ENCODE measurements around the gene IGSF9B.

IGSF9B gene

GRCh38 chr11:133993921-133994320 is 37.2 kb upstream of the IGSF9B start:
- no peak overlapping the region for H3K14ac ChIP-seq (ENCODE audit: low read length)
- H3K9me3 ChIP-seq (replicated peaks in 1 of 2; ENCODE audit: control insufficient read depth in 2 of 2, insufficient read depth in 1 of 2, low read depth in 1 of 2, low read length in 2 of 2), result no peaks in the 10 kb centered on the region
- H2AK5ac ChIP-seq (ENCODE audit: low read depth, low read length), result no peak overlapping the region
- H3K23ac ChIP-seq (ENCODE audit: low read depth, low read length, poor library complexity), result no peak overlapping the region
- H3K4ac ChIP-seq (ENCODE audit: low read length), result no peak overlapping the region
- DNase-seq (ENCODE audit: low spot score), result no peak
- no peak overlapping the region for H3K4me2 ChIP-seq (ENCODE audit: insufficient read depth, low read length, poor library complexity, severe bottlenecking)
- no peak overlapping the region for H2BK15ac ChIP-seq (ENCODE audit: low read length)
- no peaks in the 10 kb centered on the region for H3K79me1 ChIP-seq (ENCODE audit: low read depth, low read length)
- no peak overlapping the region for H3K9ac ChIP-seq (ENCODE audit: low read depth, low read length, poor library complexity)
- no peak overlapping the region for H4K91ac ChIP-seq (ENCODE audit: low read depth, low read length, poor library complexity)
- peaks cover 0 to 34% (median 0%) of the 10 kb centered on the region in 3 experiments for H3K27me3 ChIP-seq (ENCODE audit: control insufficient read depth in 3 of 3, insufficient read depth in 3 of 3, low read depth in 1 of 3, low read length in 3 of 3)
- no peak overlapping the region for H2BK12ac ChIP-seq (ENCODE audit: low read length)
- H3K18ac ChIP-seq (ENCODE audit: low read length), result no peak overlapping the region
- no peak overlapping the region for H2BK120ac ChIP-seq (ENCODE audit: low read depth, low read length)
- no peaks in the 10 kb centered on the region for H3K4me1 ChIP-seq (ENCODE audit: control insufficient read depth in 2 of 2, insufficient read depth in 1 of 2, low read depth in 1 of 2, low read length in 2 of 2)
- H2BK5ac ChIP-seq (ENCODE audit: low read length), result no peak overlapping the region
- no peak overlapping the region for H2AFZ ChIP-seq (ENCODE audit: low read length)
- no peaks in the 10 kb centered on the region for H3K36me3 ChIP-seq (replicated peaks in 1 of 2; ENCODE audit: control insufficient read depth in 2 of 2, insufficient read depth in 2 of 2, low read length in 2 of 2)
- no peak overlapping the region for H4K8ac ChIP-seq (ENCODE audit: low read depth, low read length)
- no peak overlapping the region for H3K4me3 ChIP-seq (ENCODE audit: low read length in 2 of 2)
- no CpG with 5 or more reads among the region's 13 CpGs for WGBS, 2 donors (ENCODE audit: extremely low coverage in 2 of 2, insufficient read length in 2 of 2, insufficient replicate concordance in 1 of 2)
- H3K27ac ChIP-seq (replicated peaks; ENCODE audit: low read length), result no peak overlapping the region

GRCh38 chr11:133993107-133993506 is 36.3 kb upstream of the IGSF9B start:
- DNase-seq (ENCODE audit: low spot score), result no peak
- peaks cover 0 to 42% (median 0%) of the 10 kb centered on the region in 3 experiments for H3K27me3 ChIP-seq (ENCODE audit: control insufficient read depth in 3 of 3, insufficient read depth in 3 of 3, low read depth in 1 of 3, low read length in 3 of 3)

GRCh38 chr11:133992121-133992520 is 35.4 kb upstream of the IGSF9B start:
- H3K79me1 ChIP-seq (ENCODE audit: low read depth, low read length), result no peaks in the 10 kb centered on the region
- H3K4me2 ChIP-seq (ENCODE audit: insufficient read depth, low read length, poor library complexity, severe bottlenecking), result no peak overlapping the region
- no peak overlapping the region for H3K18ac ChIP-seq (ENCODE audit: low read length)
- no peak overlapping the region for H2BK15ac ChIP-seq (ENCODE audit: low read length)
- H2BK12ac ChIP-seq (ENCODE audit: low read length), result no peak overlapping the region
- H4K91ac ChIP-seq (ENCODE audit: low read depth, low read length, poor library complexity), result no peak overlapping the region
- H2AFZ ChIP-seq (ENCODE audit: low read length), result no peak overlapping the region
- H2BK5ac ChIP-seq (ENCODE audit: low read length), result no peak overlapping the region
- no peak overlapping the region for H3K4ac ChIP-seq (ENCODE audit: low read length)
- no peak overlapping the region for H3K23ac ChIP-seq (ENCODE audit: low read depth, low read length, poor library complexity)
- H3K14ac ChIP-seq (ENCODE audit: low read length), result no peak overlapping the region
- H4K8ac ChIP-seq (ENCODE audit: low read depth, low read length), result no peak overlapping the region
- H3K27ac ChIP-seq (replicated peaks; ENCODE audit: low read length), result no peak overlapping the region
- H2BK120ac ChIP-seq (ENCODE audit: low read depth, low read length), result no peak overlapping the region
- no peak overlapping the region for H2AK5ac ChIP-seq (ENCODE audit: low read depth, low read length)
- WGBS, 2 donors (ENCODE audit: extremely low coverage in 2 of 2, insufficient read length in 2 of 2, insufficient replicate concordance in 1 of 2), result no CpG with 5 or more reads among the region's 4 CpGs
- H3K36me3 ChIP-seq (replicated peaks in 1 of 2; ENCODE audit: control insufficient read depth in 2 of 2, insufficient read depth in 2 of 2, low read length in 2 of 2), result no peaks in the 10 kb centered on the region
- no peaks in the 10 kb centered on the region for H3K9me3 ChIP-seq (replicated peaks in 1 of 2; ENCODE audit: control insufficient read depth in 2 of 2, insufficient read depth in 1 of 2, low read depth in 1 of 2, low read length in 2 of 2)
- H3K9ac ChIP-seq (ENCODE audit: low read depth, low read length, poor library complexity), result no peak overlapping the region
- H3K27me3 ChIP-seq (ENCODE audit: control insufficient read depth in 3 of 3, insufficient read depth in 3 of 3, low read depth in 1 of 3, low read length in 3 of 3), result peaks cover 0 to 52% (median 0%) of the 10 kb centered on the region in 3 experiments
- no peaks in the 10 kb centered on the region for H3K4me1 ChIP-seq (ENCODE audit: control insufficient read depth in 2 of 2, insufficient read depth in 1 of 2, low read depth in 1 of 2, low read length in 2 of 2)
- no peak for DNase-seq (ENCODE audit: low spot score)
- H3K4me3 ChIP-seq (ENCODE audit: low read length in 2 of 2), result no peak overlapping the region

More at GRCh38 chr11:133993107-133993506, 36.3 kb upstream of the IGSF9B start:
- WGBS, 2 donors (ENCODE audit: extremely low coverage in 2 of 2, insufficient read length in 2 of 2, insufficient replicate concordance in 1 of 2), result no CpG with 5 or more reads among the region's 7 CpGs
- Histone ChIP-seq H2BK12ac (ENCODE audit: low read length) (no peak overlapping the region), H4K91ac (ENCODE audit: low read depth, low read length, poor library complexity) (no peak overlapping the region), H3K27ac (replicated peaks; ENCODE audit: low read length) (no peak overlapping the region), H2BK15ac (ENCODE audit: low read length) (no peak overlapping the region), H3K14ac (ENCODE audit: low read length) (no peak overlapping the region), H3K4ac (ENCODE audit: low read length) (no peak overlapping the region), H3K9ac (ENCODE audit: low read depth, low read length, poor library complexity) (no peak overlapping the region), H3K4me1 (ENCODE audit: control insufficient read depth in 2 of 2, insufficient read depth in 1 of 2, low read depth in 1 of 2, low read length in 2 of 2) (no peaks in the 10 kb centered on the region), H4K8ac (ENCODE audit: low read depth, low read length) (no peak overlapping the region), H3K23ac (ENCODE audit: low read depth, low read length, poor library complexity) (no peak overlapping the region), H2BK120ac (ENCODE audit: low read depth, low read length) (no peak overlapping the region), H2BK5ac (ENCODE audit: low read length) (no peak overlapping the region), H3K18ac (ENCODE audit: low read length) (peak overlapping the region; percentile 52), H3K4me3 (ENCODE audit: low read length in 2 of 2) (no peak overlapping the region), H3K36me3 (replicated peaks in 1 of 2; ENCODE audit: control insufficient read depth in 2 of 2, insufficient read depth in 2 of 2, low read length in 2 of 2) (no peaks in the 10 kb centered on the region), H3K9me3 (replicated peaks in 1 of 2; ENCODE audit: control insufficient read depth in 2 of 2, insufficient read depth in 1 of 2, low read depth in 1 of 2, low read length in 2 of 2) (no peaks in the 10 kb centered on the region), H2AK5ac (ENCODE audit: low read depth, low read length) (no peak overlapping the region), H3K4me2 (ENCODE audit: insufficient read depth, low read length, poor library complexity, severe bottlenecking) (no peak overlapping the region), H2AFZ (ENCODE audit: low read length) (no peak overlapping the region), H3K79me1 (ENCODE audit: low read depth, low read length) (no peaks in the 10 kb centered on the region)

- H2AFZ ChIP-seq (ENCODE audit: low read length), result no peak overlapping the region
- H3K14ac ChIP-seq (ENCODE audit: low read length), result no peak overlapping the region
- H2AK5ac ChIP-seq (ENCODE audit: low read depth, low read length), result no peak overlapping the region
- WGBS, 2 donors (ENCODE audit: extremely low coverage in 2 of 2, insufficient read length in 2 of 2, insufficient replicate concordance in 1 of 2), result no CpG with 5 or more reads among the region's 12 CpGs
- no peaks in the 10 kb centered on the region for H3K36me3 ChIP-seq (replicated peaks in 1 of 2; ENCODE audit: control insufficient read depth in 2 of 2, insufficient read depth in 2 of 2, low read length in 2 of 2)
- no peak overlapping the region for H3K9ac ChIP-seq (ENCODE audit: low read depth, low read length, poor library complexity)
- DNase-seq (ENCODE audit: low spot score), result no peak
- H3K27ac ChIP-seq (replicated peaks; ENCODE audit: low read length), result no peak overlapping the region
- no peaks in the 10 kb centered on the region for H3K9me3 ChIP-seq (replicated peaks in 1 of 2; ENCODE audit: control insufficient read depth in 2 of 2, insufficient read depth in 1 of 2, low read depth in 1 of 2, low read length in 2 of 2)
- no peak overlapping the region for H3K4me2 ChIP-seq (ENCODE audit: insufficient read depth, low read length, poor library complexity, severe bottlenecking)
- no peak overlapping the region for H4K91ac ChIP-seq (ENCODE audit: low read depth, low read length, poor library complexity)
- no peak overlapping the region for H2BK15ac ChIP-seq (ENCODE audit: low read length)
- no peak overlapping the region for H4K8ac ChIP-seq (ENCODE audit: low read depth, low read length)
- H3K27me3 ChIP-seq (ENCODE audit: control insufficient read depth in 3 of 3, insufficient read depth in 3 of 3, low read depth in 1 of 3, low read length in 3 of 3), result peaks cover 0 to 62% (median 0%) of the 10 kb centered on the region in 3 experiments
- no peak overlapping the region for H3K18ac ChIP-seq (ENCODE audit: low read length)
- peak overlapping the region; percentile 14 for H2BK12ac ChIP-seq (ENCODE audit: low read length)
- no peak overlapping the region for H2BK5ac ChIP-seq (ENCODE audit: low read length)
- no peaks in the 10 kb centered on the region for H3K4me1 ChIP-seq (ENCODE audit: control insufficient read depth in 2 of 2, insufficient read depth in 1 of 2, low read depth in 1 of 2, low read length in 2 of 2)
- no peak overlapping the region for H2BK120ac ChIP-seq (ENCODE audit: low read depth, low read length)
- no peak overlapping the region for H3K4me3 ChIP-seq (ENCODE audit: low read length in 2 of 2)
- no peak overlapping the region for H3K23ac ChIP-seq (ENCODE audit: low read depth, low read length, poor library complexity)
- no peaks in the 10 kb centered on the region for H3K79me1 ChIP-seq (ENCODE audit: low read depth, low read length)
- no peak overlapping the region for H3K4ac ChIP-seq (ENCODE audit: low read length)
Observed at GRCh38 chr11:133991101-133991500, 34.3 kb upstream of the IGSF9B start.
